Activated CD4-positive, alpha-beta T cell treated with anti-CD3 and anti-CD28 coated beads, Interleukin-2, amount 50 U/mL, for 4 hours (primary cell): Measurements from ENCODE around the gene SYNE1.
"Not testable (repeated sequence)": the region's sequence is repeated elsewhere in the genome, so short reads cannot be mapped to it uniquely, and the experiment has no call there.

Experiments
- DNase-seq, 2 experiments: peaks; one replicate each; pipeline ENCODE4 v3.0.0-alpha.2; 2020

SYNE1 gene

DNA sequence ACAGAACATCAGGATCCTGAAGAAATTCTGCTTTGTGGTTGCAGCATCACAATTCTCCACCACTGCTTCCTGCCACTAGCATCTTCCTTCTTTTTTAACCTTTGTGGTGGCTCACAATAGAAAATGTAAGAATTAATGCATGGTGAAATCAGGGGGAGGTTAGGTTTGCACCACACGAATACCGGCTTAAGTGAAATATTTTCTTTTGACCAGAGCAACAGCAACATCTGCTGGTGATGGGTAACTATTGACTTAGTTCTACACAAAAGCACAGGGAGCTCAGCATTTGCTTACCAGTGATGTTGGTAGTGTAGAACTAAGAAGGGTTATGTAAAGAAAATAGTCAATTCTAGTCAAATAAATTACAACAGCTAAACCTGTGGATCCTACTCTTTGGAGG lies 280.5 kb downstream of the SYNE1 start:
- DNase-seq: no peak

DNA sequence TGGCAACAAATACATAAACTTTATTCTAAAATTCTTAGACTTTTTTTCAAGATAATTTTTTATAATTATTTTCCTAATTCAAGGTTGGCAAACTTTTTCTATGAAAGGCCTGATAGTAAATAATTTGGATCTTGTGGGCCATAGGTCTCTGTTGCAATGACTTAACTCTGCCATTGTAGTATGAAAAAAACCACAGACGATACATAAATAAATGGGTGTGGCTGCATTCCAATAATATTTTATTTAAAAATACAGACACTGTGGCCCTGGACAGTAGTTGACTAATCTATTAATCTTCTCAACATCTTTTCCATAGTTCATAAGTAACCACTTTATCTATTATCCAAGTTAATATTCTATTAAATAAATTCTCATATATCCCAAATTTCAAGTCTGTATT lies 281.1 kb downstream of the SYNE1 start:
- DNase-seq: no peak

DNA sequence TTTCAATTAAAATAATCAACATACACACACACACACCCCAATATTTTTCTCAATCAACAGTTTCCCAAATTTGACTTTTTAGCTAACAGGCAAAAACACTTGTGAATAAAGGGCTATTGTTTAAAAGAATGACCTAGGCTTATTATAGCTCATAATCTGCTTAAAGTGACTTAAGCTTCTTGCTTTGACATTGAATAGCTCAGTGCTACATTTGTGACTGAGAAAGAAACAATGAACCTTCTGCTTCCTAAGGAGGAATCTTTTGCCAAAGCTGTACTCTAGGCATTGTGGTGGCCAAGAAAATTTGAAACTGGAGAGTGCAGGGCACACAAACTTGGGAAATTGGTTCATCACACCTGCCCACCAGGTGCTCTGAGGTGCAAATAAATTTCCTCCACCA lies 282.0 kb downstream of the SYNE1 start:
- no peak for DNase-seq

DNA sequence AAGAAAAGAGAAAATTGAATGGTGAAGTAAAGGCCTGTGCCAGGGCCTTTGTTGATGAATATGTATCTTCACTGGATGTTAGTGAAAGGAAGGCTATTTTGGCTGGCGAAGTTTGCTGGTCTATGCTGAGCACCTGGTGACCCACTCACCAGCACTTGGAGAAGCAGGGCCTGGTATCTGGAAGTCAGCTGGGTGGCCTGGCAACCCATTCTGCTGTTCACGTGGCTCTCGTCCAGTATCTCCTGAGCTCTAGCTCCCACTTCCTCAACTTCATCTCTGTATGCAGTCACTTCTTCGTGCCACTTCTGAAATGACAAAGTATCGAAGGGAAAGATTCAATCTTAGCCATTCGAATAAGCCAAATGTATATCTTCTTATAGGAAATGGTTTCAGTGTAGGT lies 283.7 kb downstream of the SYNE1 start:
- no peak for DNase-seq

DNA sequence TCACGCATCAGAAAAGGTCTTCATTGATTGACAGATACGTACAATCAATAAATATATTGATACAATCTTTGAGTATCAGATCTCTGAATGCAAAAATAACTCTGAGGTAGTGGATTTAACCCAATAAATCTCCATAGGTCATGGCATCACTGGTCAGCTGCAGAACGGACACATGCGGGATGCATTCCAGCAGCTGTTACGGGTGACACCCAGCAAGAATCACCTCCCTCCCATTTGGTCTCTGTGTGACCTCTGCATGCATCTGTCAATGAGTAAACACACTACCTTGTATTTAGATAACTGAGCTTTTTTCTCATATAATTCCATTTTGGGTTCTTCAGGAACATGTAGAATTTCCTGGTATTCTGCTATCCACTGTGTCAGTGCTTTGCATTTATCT lies 285.4 kb downstream of the SYNE1 start:
- DNase-seq: no peak

DNA sequence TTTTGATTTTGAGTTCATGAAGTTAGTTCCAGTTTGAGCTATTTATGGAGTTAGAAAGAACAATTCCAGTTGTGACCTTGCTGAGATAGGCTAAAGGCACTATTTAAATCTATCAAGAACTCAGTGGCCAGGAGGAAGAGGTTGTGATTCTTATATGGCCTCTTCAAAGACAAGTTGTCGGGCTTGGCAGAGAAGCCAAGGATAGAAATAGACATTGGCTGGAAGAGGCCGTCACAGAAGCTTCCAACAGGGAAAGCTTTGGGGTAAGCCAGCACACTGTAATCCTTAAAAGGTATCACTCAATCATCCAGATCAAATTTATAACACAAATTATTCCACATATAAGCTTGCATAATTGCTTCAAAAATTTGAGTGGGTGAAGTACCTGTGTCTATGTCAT lies 286.1 kb downstream of the SYNE1 start:
- DNase-seq: no peak

DNA sequence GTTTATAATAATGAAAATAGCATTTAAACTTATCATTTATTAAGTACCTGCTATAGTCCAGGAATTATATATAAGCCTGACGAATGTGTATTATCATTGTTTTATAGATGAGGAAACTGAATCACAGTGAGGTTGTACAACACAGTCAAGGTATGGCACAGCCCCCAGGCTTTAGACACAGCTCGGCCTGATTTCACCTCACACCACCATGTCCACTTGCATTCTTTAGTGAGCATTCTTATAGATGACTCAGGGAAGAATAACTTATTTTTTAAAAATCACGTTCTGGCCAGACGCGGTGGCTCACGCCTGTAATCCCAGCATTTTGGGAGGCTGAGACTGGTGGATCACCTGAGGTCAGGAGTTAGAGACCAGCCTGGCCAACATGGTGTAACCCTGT lies 289.0 kb downstream of the SYNE1 start:
- DNase-seq: no peak

DNA sequence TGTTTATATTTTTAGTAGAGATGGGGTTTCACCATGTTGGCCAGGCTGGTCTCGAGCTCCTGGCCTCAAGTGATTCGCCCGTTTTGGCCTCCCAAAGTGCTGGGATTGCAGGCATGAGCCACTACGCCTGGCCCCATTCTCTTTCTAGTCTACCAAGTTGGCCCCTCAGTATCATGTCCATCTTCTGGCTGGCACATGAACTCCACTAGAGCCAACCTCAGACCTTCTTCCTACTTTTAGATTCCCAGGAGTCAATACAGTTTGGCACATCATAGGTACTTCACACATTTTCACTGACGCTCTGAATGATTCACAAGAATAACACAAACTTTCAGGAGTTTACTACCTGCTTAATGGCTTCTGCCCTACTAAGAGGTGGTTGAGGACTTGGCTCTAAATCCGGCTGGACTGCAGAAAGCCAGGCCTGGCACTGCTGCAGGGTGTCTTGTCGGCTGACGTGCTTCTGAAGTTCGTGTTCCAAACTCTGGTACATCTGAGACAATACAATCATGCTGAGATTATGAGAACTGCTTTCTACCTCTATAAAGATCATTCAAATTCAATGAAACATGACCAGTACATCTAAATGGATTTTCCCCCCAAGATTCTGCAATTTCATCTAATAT lies 293.3 kb downstream of the SYNE1 start:
- DNase-seq: no peak

DNA sequence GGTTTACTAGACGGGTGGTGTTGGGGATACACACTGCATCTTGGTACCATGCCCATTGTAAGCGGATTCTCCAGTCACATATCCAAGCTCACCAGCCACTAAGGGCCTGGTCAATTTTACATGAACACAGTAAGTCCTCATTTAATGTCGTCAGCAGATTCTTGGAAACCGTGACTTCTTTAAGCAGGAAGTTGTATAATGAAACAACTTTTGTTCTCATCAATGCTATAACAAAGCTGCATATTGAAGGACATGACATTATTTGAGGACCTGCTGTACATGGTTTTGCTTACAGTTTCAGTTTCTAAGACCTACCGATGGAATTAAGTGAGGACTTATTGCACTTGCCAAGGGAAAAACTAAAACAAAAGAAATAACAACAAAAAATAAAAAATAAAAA lies 295.6 kb downstream of the SYNE1 start:
- no peak for DNase-seq

DNA sequence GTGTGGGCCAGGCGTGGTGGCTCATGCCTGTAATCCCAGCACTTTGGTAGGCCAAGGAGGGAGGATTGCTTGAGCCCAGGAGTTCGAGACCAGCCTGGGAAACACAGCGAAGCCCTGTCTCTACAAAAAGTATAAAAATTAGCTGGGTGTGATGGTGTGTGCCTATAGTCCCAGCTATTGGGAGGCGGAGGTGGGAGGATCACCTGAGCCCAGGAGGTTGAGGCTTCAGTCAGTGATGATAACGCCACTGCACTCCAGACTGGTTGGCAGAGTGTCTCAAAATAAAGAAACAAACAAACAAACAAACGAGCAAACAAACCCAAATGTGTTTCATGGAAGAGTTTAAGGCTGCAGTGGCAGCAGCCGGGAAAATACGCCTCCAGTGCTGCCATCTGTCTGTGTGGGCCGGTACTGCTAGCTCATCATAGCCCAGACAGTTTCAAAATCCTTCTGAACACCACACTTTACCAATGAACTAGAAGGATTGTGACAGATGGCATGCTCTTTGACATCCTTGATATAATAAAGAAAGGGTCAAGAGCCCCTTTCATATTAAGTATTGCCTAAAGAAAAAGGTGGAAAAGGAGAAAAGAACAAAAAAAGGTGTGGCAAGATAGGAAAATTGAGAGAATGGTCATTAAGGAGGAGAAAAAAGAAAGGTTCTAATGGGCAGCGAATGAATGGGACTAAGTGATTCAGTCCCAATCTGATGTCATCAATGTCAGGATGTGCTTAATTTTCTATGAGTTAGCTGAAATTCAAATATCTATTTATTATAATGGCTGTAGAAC lies 298.6 kb downstream of the SYNE1 start:
- peak; percentile 55 to 58 for DNase-seq

DNA sequence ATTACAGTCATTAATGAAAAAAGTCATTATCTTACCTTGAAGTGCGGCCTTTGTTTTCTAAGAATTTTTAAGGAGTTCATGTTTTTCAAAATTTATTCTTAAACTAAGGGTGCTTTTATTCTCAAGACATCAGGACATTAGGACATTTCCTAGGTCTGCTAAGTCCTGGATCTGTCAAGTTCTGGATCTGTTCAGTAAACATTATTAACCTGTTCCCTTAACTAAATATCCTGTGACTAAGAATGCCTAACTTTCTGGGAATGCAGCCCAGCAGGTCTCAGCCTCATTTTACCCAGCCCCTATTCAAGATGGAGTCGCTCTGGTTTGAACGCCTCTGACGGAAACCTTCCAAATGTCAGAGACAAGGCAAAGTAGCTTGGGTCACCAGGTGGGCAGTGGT lies 302.6 kb downstream of the SYNE1 start:
- DNase-seq: no peak

DNA sequence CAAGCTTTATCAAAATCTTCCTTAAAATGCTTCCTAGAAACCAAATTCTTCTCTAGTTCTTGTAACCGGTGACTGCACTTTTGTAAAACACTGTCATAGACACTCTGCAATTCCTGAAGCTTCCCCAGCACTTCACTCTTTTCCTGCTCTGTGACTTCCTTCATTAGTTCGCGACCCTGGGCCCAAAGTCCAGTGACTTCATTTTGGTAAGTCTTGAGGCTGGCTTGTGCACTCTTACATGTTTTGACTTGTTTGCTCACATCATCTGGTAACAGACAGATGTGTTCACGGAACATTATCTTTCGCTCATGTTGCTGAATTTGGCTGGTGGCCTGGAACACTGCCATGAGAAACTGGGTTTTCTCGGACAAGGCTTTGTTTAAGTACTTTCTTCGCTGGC lies 306.2 kb downstream of the SYNE1 start:
- DNase-seq: no peak

DNA sequence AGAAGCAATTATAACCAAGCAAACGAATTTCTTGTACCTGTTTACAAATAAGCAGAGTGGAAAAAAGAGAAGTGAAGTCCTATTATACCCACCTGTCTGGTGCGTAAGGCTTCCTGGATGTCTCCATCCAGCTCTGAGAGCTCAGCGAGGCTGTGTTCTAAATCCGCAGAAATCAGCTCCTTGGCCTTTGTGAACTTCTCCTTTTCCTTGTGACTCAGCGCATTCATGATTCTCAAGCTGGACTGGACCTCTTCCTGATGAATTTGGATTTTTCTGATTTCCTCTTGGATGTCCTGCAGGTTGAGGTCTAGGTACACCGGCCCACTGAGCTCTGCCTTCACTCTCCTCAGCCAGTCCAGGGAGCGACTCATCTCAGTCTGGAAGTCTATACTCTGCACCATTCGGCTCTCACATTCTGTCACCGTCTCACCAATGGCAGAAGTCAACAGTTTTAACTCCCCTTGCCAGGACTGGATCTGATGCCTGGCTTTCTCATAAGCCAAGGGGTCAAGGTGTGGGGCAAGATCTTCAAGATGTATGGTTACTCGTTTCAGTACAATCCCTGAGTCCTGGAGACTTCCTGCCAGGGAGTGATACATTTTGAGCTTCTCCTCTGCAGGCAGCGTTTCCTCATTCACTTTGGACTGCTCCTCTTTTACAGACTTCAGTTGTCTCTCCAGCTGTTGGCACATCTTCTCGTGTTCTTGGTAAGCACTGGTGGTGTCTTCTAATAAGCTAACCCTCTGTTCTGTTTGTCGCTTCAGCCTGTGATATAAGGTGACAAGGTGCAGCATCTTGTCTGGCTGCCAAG lies 307.3 kb downstream of the SYNE1 start:
- DNase-seq: no peak

DNA sequence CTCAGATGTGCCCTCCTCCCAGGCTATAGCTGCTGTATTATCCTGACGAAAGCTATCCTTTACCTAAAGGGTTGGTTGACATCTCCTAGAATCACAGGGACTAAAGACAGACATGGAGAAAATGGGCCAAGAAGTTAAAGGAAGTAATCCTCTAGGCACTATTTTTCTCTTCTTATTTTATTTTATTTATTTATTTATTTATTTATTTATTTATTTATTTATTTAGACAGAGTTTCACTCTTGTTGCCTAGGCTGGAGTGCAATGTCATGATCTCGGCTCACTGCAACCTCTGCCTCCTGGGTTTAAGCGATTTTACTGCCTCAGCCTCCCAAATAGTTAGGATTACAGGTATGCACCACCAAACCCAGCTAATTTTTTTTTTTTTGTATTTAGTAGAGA lies 309.0 kb downstream of the SYNE1 start:
- DNase-seq: not testable (repeated sequence)

DNA sequence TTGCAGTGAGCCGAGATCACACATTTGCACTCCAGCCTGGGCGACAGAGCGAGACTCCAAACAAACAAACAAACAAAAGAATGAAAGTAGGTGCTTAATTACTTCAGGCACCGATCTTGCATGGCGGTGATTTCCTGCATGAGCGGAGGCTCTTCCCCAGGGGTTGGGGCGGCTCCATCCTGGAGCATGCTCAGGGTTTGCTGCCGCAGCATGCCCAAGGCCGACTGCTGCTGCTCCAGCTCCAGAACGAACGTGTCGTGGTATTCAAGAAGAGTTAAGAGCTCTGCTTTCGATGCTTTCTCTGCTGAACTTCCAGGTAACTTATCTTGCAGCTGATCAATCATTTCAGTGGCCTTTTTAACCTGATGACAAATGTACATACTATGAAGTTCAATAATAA lies 313.8 kb downstream of the SYNE1 start:
- DNase-seq: no peak

DNA sequence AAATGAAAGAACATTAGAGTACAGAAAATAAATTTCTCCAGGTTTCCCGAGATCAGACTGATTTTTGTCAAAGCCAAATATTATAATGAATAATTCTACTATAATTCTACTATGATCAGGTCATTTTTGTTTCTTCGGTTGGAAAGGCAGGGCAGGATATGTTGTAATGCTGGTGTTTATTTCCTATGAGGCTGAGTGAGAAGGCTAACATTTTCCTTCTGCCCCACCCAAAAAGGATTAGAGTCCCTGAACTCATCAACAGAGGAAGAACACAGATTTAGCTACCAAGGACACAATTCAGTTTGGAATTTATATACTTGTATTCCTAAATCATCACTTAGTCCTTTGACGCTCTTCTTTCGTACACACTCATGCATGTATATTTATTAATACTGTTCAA lies 318.9 kb downstream of the SYNE1 start:
- DNase-seq: no peak

DNA sequence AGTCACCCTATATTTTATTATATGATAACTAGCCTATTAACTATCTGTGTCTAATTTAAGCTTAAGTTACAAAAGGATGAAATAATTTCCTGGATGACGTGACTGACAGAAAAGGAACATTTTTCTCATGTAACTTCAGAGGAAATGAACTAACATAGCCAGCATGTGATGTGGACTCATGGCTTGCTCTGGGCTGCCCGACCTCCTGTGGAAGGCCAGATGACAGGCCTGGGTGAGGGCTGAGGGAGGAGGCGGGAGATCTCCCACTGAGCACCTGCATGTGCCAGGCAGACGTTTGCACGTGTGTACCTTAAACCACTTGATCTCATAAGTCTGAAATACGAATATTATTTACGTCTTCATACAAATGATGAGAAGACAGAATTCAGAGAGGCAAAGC lies 321.1 kb downstream of the SYNE1 start:
- DNase-seq: no peak

DNA sequence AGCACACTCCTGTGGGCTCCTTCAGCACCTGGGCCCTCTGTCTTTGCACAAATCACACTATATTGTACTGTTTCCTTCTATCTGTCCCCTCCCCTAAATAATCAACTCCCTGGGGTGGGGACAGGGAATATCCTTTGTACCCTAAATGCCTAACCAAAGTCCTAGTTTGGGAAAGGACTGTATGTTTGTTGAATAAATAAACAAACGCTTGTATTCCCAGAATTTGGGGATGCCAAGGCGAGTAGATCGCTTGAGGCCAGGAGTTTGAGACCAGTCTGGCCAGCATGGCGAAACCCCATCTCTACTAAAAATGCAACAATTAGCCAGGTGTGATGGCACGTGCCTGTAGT lies 322.7 kb downstream of the SYNE1 start:
- no peak for DNase-seq

DNA sequence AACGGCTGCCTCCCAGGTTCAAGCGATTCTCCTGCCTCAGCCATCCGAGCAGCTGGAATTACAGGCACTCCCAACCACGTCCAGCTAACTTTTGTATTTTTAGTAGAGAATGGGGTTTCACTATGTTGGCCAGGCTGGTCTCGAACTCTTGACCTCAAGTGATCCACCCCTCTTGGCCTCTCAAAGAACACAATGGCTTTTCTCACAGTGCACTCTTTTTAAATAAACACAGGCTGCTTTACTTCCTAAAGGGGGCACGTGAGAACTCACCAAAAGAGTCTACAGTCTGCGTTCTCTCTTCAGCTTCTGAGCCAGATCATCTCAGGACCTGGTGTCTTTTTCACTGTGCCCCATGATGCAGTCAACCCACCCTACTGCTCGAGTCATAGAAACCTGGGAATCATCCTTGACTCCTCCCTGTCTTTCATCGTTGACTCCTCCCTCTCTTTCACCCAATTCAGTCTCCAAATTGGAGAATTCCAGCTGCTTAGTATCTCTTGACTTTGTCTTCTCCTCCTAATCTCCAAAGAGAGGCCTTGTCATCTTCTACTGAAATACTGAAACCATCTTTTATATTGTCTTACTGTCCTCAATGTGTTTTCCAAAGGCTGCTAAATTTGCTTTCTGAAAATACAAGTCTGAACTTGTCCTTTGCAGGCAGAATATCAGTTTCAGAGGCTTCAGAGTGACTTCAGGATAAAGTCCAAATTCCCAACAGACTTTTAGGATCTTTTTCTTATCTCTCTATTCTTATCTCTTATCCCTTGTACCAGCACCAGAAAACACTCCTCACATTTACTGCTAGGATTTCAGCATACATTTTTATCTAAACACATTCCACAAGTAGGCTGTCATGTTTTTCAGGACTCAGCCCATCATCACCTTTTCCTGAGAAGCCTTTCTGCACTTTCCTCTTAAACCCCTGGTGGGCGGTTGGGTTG lies 323.4 kb downstream of the SYNE1 start:
- DNase-seq: no peak

DNA sequence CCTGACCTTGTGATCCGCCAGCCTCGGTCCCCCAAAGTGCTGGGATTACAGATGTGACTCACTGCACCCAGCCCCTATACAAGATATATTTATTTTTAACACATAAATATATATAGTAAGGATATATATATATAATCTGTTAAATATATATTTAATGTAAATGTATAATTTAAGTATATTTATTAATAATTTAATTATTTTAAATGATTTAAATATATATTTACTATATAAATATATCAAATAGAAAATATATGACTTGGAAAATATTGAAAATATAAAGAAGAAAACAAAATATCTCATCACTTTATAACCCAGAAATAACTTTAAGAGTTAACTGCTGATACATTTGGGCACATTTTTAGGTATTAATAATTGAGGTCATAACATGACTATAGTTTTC lies 324.7 kb downstream of the SYNE1 start:
- DNase-seq: no peak

DNA sequence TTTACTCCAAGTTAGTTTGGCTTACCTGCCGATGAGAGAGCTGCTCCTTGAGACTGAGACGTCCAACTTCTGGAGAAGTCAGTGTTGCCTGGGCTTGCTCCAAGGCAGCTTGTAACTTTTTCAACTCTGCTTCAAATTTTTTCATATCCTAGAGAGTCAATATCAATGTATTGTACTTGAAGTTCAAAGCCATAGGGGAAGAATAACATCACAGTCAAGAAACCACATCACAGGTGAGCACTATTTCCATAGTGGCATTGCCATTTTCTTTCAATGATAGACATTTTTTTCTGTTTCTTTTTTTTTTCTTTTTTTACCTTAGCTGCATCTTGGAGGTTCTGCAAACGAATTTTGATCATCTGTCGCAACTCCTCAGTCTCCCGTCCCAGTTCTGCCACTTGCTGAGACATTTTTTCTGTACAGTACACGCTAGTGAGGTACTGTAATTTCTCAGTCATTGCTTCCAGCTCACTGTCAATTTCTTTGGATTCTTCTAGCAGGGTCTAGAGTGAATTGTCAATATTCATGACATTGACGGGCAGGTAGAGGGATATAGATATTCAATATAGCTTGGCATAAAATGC lies 326.7 kb downstream of the SYNE1 start:
- DNase-seq: no peak

DNA sequence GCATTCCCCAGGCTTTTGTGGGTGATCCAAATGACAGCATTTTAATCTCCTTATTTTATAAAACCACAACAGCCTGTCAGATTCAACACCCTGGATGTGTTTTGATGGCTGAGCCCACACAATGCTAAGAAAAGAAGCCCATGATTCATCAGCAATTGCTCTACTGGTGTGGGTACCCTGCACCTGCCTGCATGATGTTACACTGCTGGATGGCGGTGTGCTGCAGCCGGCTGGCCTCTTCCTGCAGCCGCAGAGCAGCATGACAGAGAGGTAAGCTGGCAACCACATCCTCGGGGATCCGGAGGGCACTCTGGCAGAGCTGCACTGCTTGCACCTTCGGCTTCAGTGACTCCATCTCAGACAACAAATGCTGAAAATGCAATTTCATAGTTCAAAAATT lies 327.5 kb downstream of the SYNE1 start:
- peak; percentile 49 to 53 for DNase-seq

DNA sequence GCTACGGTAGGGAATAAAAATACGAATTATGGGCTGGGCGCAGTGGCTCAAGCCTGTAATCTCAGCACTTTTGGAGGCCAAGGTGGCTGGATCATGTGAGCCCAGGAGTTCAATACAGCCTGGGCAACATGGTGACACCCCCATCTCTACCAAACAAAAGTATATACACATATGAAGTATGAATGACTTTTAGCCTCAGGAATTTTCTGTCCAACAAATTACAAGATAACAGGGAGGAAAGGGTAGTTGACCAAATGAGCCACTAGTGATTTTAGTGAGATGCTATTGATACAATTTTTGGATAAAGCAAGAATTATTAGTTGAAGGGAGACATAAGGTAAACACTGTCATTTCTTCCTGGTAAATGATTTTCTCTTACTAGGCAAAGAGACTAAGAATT lies 328.2 kb downstream of the SYNE1 start:
- DNase-seq: no peak
